Measurements from ENCODE around the gene POMC. TPM values are rescaled to one million over a fixed set of nuclear protein-coding genes. Genes with fewer than 3 reads are reported as not detected.
A peak's percentile ranks its signal among the peaks of the same experiment; 100 is the strongest.

Gene POMC
- total RNA-seq, 1 experiment from 2014 or later, result not detected

- TF ChIP-seq EZH2phosphoT487 (IDR thresholded peaks at IDR 0.05; ENCODE audit: borderline replicate concordance), result no peak
- no peak for TF ChIP-seq FOSL1 (IDR thresholded peaks at IDR 0.05; ENCODE audit: low read depth)
- TF ChIP-seq SP1 (IDR thresholded peaks at IDR 0.05; ENCODE audit: low read depth), result no peak
- no peak for TF ChIP-seq RAD21 (IDR thresholded peaks at IDR 0.05; ENCODE audit: low read depth)
- no peak for TF ChIP-seq TCF7L2 (IDR thresholded peaks at IDR 0.05; ENCODE audit: borderline replicate concordance, extremely low read depth, insufficient read depth, insufficient read length)
- no peak for TF ChIP-seq EGR1 (IDR thresholded peaks at IDR 0.05; ENCODE audit: low read depth)
- no peak for TF ChIP-seq ZFX (IDR thresholded peaks at IDR 0.05)
- TF ChIP-seq REST (IDR thresholded peaks at IDR 0.05; ENCODE audit: low read depth), result no peak
- TF ChIP-seq SIN3A (IDR thresholded peaks at IDR 0.05; ENCODE audit: low read depth), result no peak
- no peak for TF ChIP-seq SRF (IDR thresholded peaks at IDR 0.05; ENCODE audit: low read depth)
- TF ChIP-seq JUND (IDR thresholded peaks at IDR 0.05), result no peak
- no peak for TF ChIP-seq ELF1 (IDR thresholded peaks at IDR 0.05; ENCODE audit: borderline replicate concordance, low read depth)
- no peak for TF ChIP-seq POLR2AphosphoS5 (IDR thresholded peaks at IDR 0.05; ENCODE audit: low read depth, low read length)
- no peak for TF ChIP-seq ATF3 (IDR thresholded peaks at IDR 0.05)
- TF ChIP-seq CBX3 (IDR thresholded peaks at IDR 0.05; ENCODE audit: low read depth), result no peak
- TF ChIP-seq ZBTB33 (IDR thresholded peaks at IDR 0.05; ENCODE audit: extremely low read depth, insufficient replicate concordance, low read length), result no peak
- no peak for TF ChIP-seq ZNF274 (IDR thresholded peaks at IDR 0.05; ENCODE audit: low read depth, low read length)
- no peak for TF ChIP-seq EZH2 (IDR thresholded peaks at IDR 0.05)
- Histone ChIP-seq H3K4me3 (replicated peaks in 1 of 2; ENCODE audit: low read depth in 1 of 2, low read length in 2 of 2) (no peak overlapping the region), H3K4me2 (ENCODE audit: low read length) (no peak overlapping the region), H3K27ac (ENCODE audit: low read depth, low read length) (no peak overlapping the region), H3K36me3 (ENCODE audit: control insufficient read depth in 1 of 2, insufficient read depth in 2 of 2, low read length in 2 of 2) (no peaks in the 10 kb centered on the region), H2AFZ (ENCODE audit: low read depth, low read length, poor library complexity, severe bottlenecking) (no peak overlapping the region), H3K4me1 (ENCODE audit: control insufficient read depth in 1 of 2, insufficient read depth in 2 of 2, low read length in 2 of 2) (peaks cover 0 to 3% of the 10 kb centered on the region in 2 experiments; a peak in 1 of 4 replicates), H3K9me3 (ENCODE audit: control insufficient read depth in 1 of 2, insufficient read depth in 1 of 2, low read depth in 1 of 2, low read length in 2 of 2) (no peaks in the 10 kb centered on the region), H4K20me1 (ENCODE audit: insufficient read depth) (no peaks in the 10 kb centered on the region), H3K9me2 (ENCODE audit: insufficient read depth) (no peaks in the 10 kb centered on the region), H3K79me2 (ENCODE audit: insufficient read depth, low read length) (no peaks in the 10 kb centered on the region), H3K27me3 (ENCODE audit: insufficient read depth, low read length) (0 out of 2 replicates have a peak, but pooled peaks cover 4% of the 10 kb centered on the region), H3K9ac (ENCODE audit: low read length) (no peak overlapping the region)
- DNase-seq (ENCODE audit: low read depth, low spot score), result no peak
- ChIA-PET CTCF (interaction anchor here (0.6 to 4.6 kb wide), 13 partner anchors 10 to 720 kb away, joined by 3 to 180 read pairs (median 5); partner anchors contain the start of gene EFR3B), RAD21 (ENCODE audit: low non-redundant PET in 1 of 2, low total read pairs in 2 of 2, uncharacterized antibody in 2 of 2, unreplicated experiment in 2 of 2) (interaction anchor here (1.0 to 3.3 kb wide), 7 partner anchors 66 to 720 kb away, joined by 3 to 44 read pairs (median 5); partner anchors contain the start of gene DNAJC27 (in 1 of the 2)), POLR2A (interaction anchor here (0.6 to 4.1 kb wide), 3 partner anchors 64 to 157 kb away, joined by 5 to 31 read pairs (median 6); no protein-coding TSS in a partner anchor)
- intact Hi-C loops (cut with micrococcal nuclease), result loop anchor here (1.0 to 2.0 kb wide), 2 partner anchors 155 to 719 kb away; no protein-coding TSS in a partner anchor
- peak; percentile 35; the same call in 1 of the 2 replicates for ATAC-seq
- BruUV-seq (replicated peaks), result no TSS peak
Observed at GRCh38 chr2:25129901-25130520, 38.4 kb downstream of the POMC start.
